HS-27A (cell line): Measurements from ENCODE around the gene NLN.

Experiments used
- DNase-seq: peaks from one replicate; pipeline ENCODE4 v3.0.0-alpha.2; 2012; ENCODE audit warnings: low read depth, missing footprints

NLN gene

GRCh38 chr5:65809817-65810531, 88.0 kb downstream of the NLN start:
- DNase-seq = no peak

- peak; percentile 50 for DNase-seq
Measured at GRCh38 chr5:65811004-65811403, 89.0 kb downstream of the NLN start.

- no peak for DNase-seq
Measured at GRCh38 chr5:65811885-65812284, 89.9 kb downstream of the NLN start.

- no peak for DNase-seq
Measured at GRCh38 chr5:65812648-65813047, 90.6 kb downstream of the NLN start.

GRCh38 chr5:65813174-65813573, 91.2 kb downstream of the NLN start:
- no peak for DNase-seq

GRCh38 chr5:65815161-65815560, 93.2 kb downstream of the NLN start:
- DNase-seq = no peak

- no peak for DNase-seq
Measured at GRCh38 chr5:65816729-65817128, 94.7 kb downstream of the NLN start.

- no peak for DNase-seq
Measured at GRCh38 chr5:65817931-65818330, 95.9 kb downstream of the NLN start.

GRCh38 chr5:65818592-65818991, 96.6 kb downstream of the NLN start:
- DNase-seq = no peak

GRCh38 chr5:65819215-65819904, 97.4 kb downstream of the NLN start:
- DNase-seq = no peak

GRCh38 chr5:65819905-65820240, 97.9 kb downstream of the NLN start:
- DNase-seq = no peak

- DNase-seq = no peak
Measured at GRCh38 chr5:65820373-65820772, 98.4 kb downstream of the NLN start.

- no peak for DNase-seq
Measured at GRCh38 chr5:65821966-65822365, 100.0 kb downstream of the NLN start.

- no peak for DNase-seq
Measured at GRCh38 chr5:65822710-65823109, 100.7 kb downstream of the NLN start.

GRCh38 chr5:65823204-65823603, 101.2 kb downstream of the NLN start:
- no peak for DNase-seq

GRCh38 chr5:65823845-65824445, 101.9 kb downstream of the NLN start:
- no peak for DNase-seq

- DNase-seq = no peak
Measured at GRCh38 chr5:65825408-65826328, 103.7 kb downstream of the NLN start.

- no peak for DNase-seq
Measured at GRCh38 chr5:65828022-65828896, 106.3 kb downstream of the NLN start.

GRCh38 chr5:65830856-65831255, 108.9 kb downstream of the NLN start:
- DNase-seq = no peak

- no peak for DNase-seq
Measured at GRCh38 chr5:65831276-65831675, 109.3 kb downstream of the NLN start.

GRCh38 chr5:65832152-65832551, 110.1 kb downstream of the NLN start:
- no peak for DNase-seq
